HepG2 (cell line): ENCODE results near the gene DOCK4.

ENCODE experiments used
- CTCF ChIP-seq: sonication (generic); formaldehyde crosslinking; IDR thresholded peaks from 2 replicates; pipeline ENCODE4 v1.5.0; 2020; ENCODE audit warnings: mild to moderate bottlenecking, missing genetic modification reagents, moderate library complexity
- EP300 ChIP-seq, 3 experiments: sonication (generic) in 1 of 3; formaldehyde crosslinking in 1 of 3; IDR thresholded peaks; 2 replicates each; pipeline versions ENCODE4 v1.5.1 to v1.6.1; 2011 to 2020; ENCODE audit warnings: low read depth in 2 of 3, low read length in 2 of 3, borderline replicate concordance in 1 of 3, improper control_type of control experiment in 1 of 3, mild to moderate bottlenecking in 1 of 3, missing genetic modification reagents in 1 of 3, moderate library complexity in 1 of 3
- ETV6 ChIP-seq: sonication (generic); formaldehyde crosslinking; conservative IDR thresholded peaks from 2 replicates; pipeline ENCODE4 v1.4.0; 2020; ENCODE audit warnings: missing genetic modification reagents
- HOMEZ ChIP-seq: IDR thresholded peaks from 2 replicates; pipeline ENCODE4 v1.6.1; 2016; ENCODE audit warnings: low read depth
- MAX ChIP-seq: IDR thresholded peaks from 2 replicates; pipeline ENCODE4 v1.6.1; 2012; ENCODE audit warnings: inconsistent platforms
- MED13 ChIP-seq: sonication (generic); formaldehyde crosslinking; IDR thresholded peaks from 2 replicates; pipeline ENCODE4 v1.5.0; 2020; ENCODE audit warnings: missing genetic modification reagents
- NBN ChIP-seq: fragments of 450-650 bp; conservative IDR thresholded peaks from 2 replicates; pipeline ENCODE4 v1.6.1; 2017
- POLR2A ChIP-seq, 2 experiments: IDR thresholded peaks; 2 replicates each; pipeline ENCODE4 v1.6.1; 2011; ENCODE audit warnings: low read depth in 2 of 2, low read length in 2 of 2, mild to moderate bottlenecking in 1 of 2, moderate library complexity in 1 of 2; ENCODE audit not compliant: insufficient read depth in 1 of 2
- POLR2AphosphoS5 ChIP-seq: IDR thresholded peaks from 2 replicates; pipeline ENCODE4 v1.6.1; 2012; ENCODE audit warnings: low read depth, low read length
- ZBTB3 ChIP-seq: sonication (generic); formaldehyde crosslinking; IDR thresholded peaks from 2 replicates; pipeline ENCODE4 v1.4.0; 2020; ENCODE audit warnings: low read depth, mild to moderate bottlenecking, moderate library complexity, missing genetic modification reagents, borderline replicate concordance
- ZMYM3 ChIP-seq: sonication (generic); formaldehyde crosslinking; IDR thresholded peaks from 2 replicates; pipeline ENCODE4 v1.5.1; 2020; ENCODE audit warnings: mild to moderate bottlenecking, missing genetic modification reagents

GRCh38 chr7:112019932-112020331 is 186.3 kb downstream of the DOCK4 start:
- no peak for TF ChIP-seq ETV6 (CRISPR knock-in tag)
- TF ChIP-seq POLR2AphosphoS5, result no peak
- no peak for TF ChIP-seq MAX
- TF ChIP-seq MED13, result no peak
- TF ChIP-seq CTCF (CRISPR knock-in tag), result no peak
- no peak for TF ChIP-seq POLR2A (IDR thresholded peaks at IDR 0.05; ENCODE audit: insufficient read depth in 1 of 2, low read depth in 2 of 2, low read length in 2 of 2)
- TF ChIP-seq NBN, result no peak
- no peak for TF ChIP-seq ZBTB3
- TF ChIP-seq HOMEZ (CRISPR knock-in tag), result no peak
- TF ChIP-seq ZMYM3 (CRISPR knock-in tag), result no peak
- no peak for TF ChIP-seq EP300 (IDR thresholded peaks at IDR 0.05; ENCODE audit: low read depth in 2 of 2, low read length in 2 of 2)
- TF ChIP-seq EP300 (CRISPR knock-in tag; IDR thresholded peaks at IDR 0.05; ENCODE audit: borderline replicate concordance), result no peak
